Caco-2 (cell line): ENCODE data around the gene HSD11B1. TPM values are rescaled to one million over a fixed set of nuclear protein-coding genes. Genes with fewer than 3 reads are reported as not detected.

Source experiments
- BruUV-seq: library from RNA; stranded (reverse); fragments of 400-500 nt; replicated peaks from 2 replicates; lab custom pipeline; 2021; lab: Mats Ljungman, UMichigan
- CTCF ChIA-PET: fragments of 300-600 bp; sonication (Branson Sonifier 250); formaldehyde crosslinking; loops from one replicate; lab custom pipeline; 2022; ENCODE audit warnings: antibody characterized with exemption; lab: Charles Lee
- POLR2A ChIA-PET: fragments of 300-600 bp; sonication (Branson Sonifier 250); formaldehyde crosslinking; loops from one replicate; lab custom pipeline; 2022; ENCODE audit warnings: antibody characterized with exemption; lab: Charles Lee
- DNase-seq, 2 experiments: peaks; one replicate each; pipeline versions ENCODE4 v3.0.0 to v3.0.0-alpha.2; 2020 to 2022
- H3K27me3 ChIP-seq: replicated peaks from 2 replicates; pipeline ENCODE4 v1.6.0; 2011; ENCODE audit warnings: low read length; ENCODE audit not compliant: control insufficient read depth, insufficient read depth
- H3K36me3 ChIP-seq: 2 replicates; pipeline ENCODE4 v1.5.1; 2011; ENCODE audit warnings: low read length; ENCODE audit not compliant: control insufficient read depth, insufficient read depth
- H3K4me1 ChIP-seq: fragments of 250-450 bp; sonication (Bioruptor Pico); 2 replicates; pipeline ENCODE4 v1.5.1; 2020; ENCODE audit warnings: mild to moderate bottlenecking
- H3K4me3 ChIP-seq: 2 replicates; pipeline ENCODE4 v1.5.1; 2011; ENCODE audit warnings: low read depth, mild to moderate bottlenecking, control low read depth, low read length
- H3K9me3 ChIP-seq: fragments of 250-450 bp; sonication (Bioruptor Pico); 2 replicates; pipeline ENCODE4 v1.5.1; 2020; ENCODE audit warnings: mild to moderate bottlenecking, moderate library complexity
- H3K27ac Mint-ChIP-seq: one replicate; pipeline ENCODE4 v1.8.0; 2022; ENCODE audit warnings: mixed read lengths; ENCODE audit not compliant: unreplicated experiment
- H3K27me3 Mint-ChIP-seq: one replicate; pipeline ENCODE4 v1.8.0; 2022; ENCODE audit warnings: mixed read lengths; ENCODE audit not compliant: insufficient read depth, unreplicated experiment
- H3K36me3 Mint-ChIP-seq: one replicate; pipeline ENCODE4 v1.8.0; 2022; ENCODE audit warnings: mild to moderate bottlenecking, mixed read lengths; ENCODE audit not compliant: insufficient read depth, unreplicated experiment
- H3K4me1 Mint-ChIP-seq: one replicate; pipeline ENCODE4 v1.8.0; 2022; ENCODE audit warnings: low read depth, mixed read lengths; ENCODE audit not compliant: unreplicated experiment
- H3K4me3 Mint-ChIP-seq: one replicate; pipeline ENCODE4 v1.8.0; 2022; ENCODE audit warnings: mild to moderate bottlenecking, moderate library complexity, mixed read lengths; ENCODE audit not compliant: unreplicated experiment
- H3K9me3 Mint-ChIP-seq: one replicate; pipeline ENCODE4 v1.8.0; 2022; ENCODE audit warnings: mixed read lengths; ENCODE audit not compliant: unreplicated experiment
- CTCF ChIP-seq, 2 experiments: fragments of 200-600 bp in 1 of 2; IDR thresholded peaks; 1 replicate in 1 of 2; 2 replicates in 1 of 2; pipeline versions ENCODE4 v1.5.1 to v1.8.0; 2011 to 2022; ENCODE audit warnings: antibody characterized with exemption in 1 of 2, control low read depth in 1 of 2, inconsistent platforms in 1 of 2, low read depth in 1 of 2, low read length in 1 of 2, mild to moderate bottlenecking in 1 of 2, moderate library complexity in 1 of 2; ENCODE audit not compliant: insufficient read depth in 1 of 2, severe bottlenecking in 1 of 2, unreplicated experiment in 1 of 2
- intact Hi-C: fragments of 100-400 bp; cut with micrococcal nuclease; formaldehyde crosslinking; loops from one replicate; pipeline ENCODE4 v1.10.0; 2022; ENCODE audit not compliant: unreplicated experiment
- total RNA-seq: library from RNA; stranded (reverse); gene quantifications from 2 replicates; pipeline ENCODE4 v1.2.3, GENCODE V29; 2022

Gene HSD11B1
- total RNA-seq, 1 experiment from 2014 or later = not detected

- H3K4me3 Mint-ChIP-seq = peak overlapping the region; percentile 94
- Histone ChIP-seq H3K36me3 (0 out of 2 replicates have a peak, but pooled peaks cover 1% of the 10 kb centered on the region), H3K27me3 (no peaks in the 10 kb centered on the region), H3K9me3 (no peaks in the 10 kb centered on the region), H3K4me3 (peak overlapping the region; percentile 81), H3K4me1 (peaks cover 12% of the 10 kb centered on the region)
- H3K9me3 Mint-ChIP-seq = peaks cover 9% of the 10 kb centered on the region
- intact Hi-C loops = loop anchor here (1.0 to 2.0 kb wide), 2 partner anchors 13 to 21 kb away; no protein-coding TSS in a partner anchor
- POLR2A ChIA-PET = interaction anchor here (0.8 to 3.5 kb wide), 4 partner anchors 20 to 31 kb away, joined by 3 to 47 read pairs (median 4); partner anchors contain the start of gene LAMB3
- H3K27ac Mint-ChIP-seq = peak overlapping the region; percentile 81
- no peaks in the 10 kb centered on the region for H3K27me3 Mint-ChIP-seq
- peaks cover 22% of the 10 kb centered on the region for H3K36me3 Mint-ChIP-seq
- peak; percentile 49 to 57 for DNase-seq
- CTCF ChIA-PET = interaction anchor here (0.7 to 3.4 kb wide), 4 partner anchors 20 to 106 kb away, joined by 3 to 34 read pairs (median 3); partner anchors contain the start of gene LAMB3
- H3K4me1 Mint-ChIP-seq = peaks cover 41% of the 10 kb centered on the region
- BruUV-seq = TSS peak; percentile 94
- peak in 1 of 2 experiments; percentile 19 for TF ChIP-seq CTCF (IDR thresholded peaks at IDR 0.05; ENCODE audit: insufficient read depth in 1 of 2, low read depth in 1 of 2, low read length in 1 of 2, severe bottlenecking in 1 of 2, unreplicated experiment in 1 of 2)
These were observed 29.0 kb upstream of the HSD11B1 start for GRCh38 chr1:209675565-209676154.

- Mint-ChIP-seq H3K4me1 (peaks cover 29% of the 10 kb centered on the region), H3K36me3 (peaks cover 19% of the 10 kb centered on the region), H3K27me3 (no peaks in the 10 kb centered on the region), H3K27ac (no peak overlapping the region), H3K4me3 (no peak overlapping the region), H3K9me3 (no peaks in the 10 kb centered on the region)
- Histone ChIP-seq H3K4me3 (no peak overlapping the region), H3K36me3 (0 out of 2 replicates have a peak, but pooled peaks cover 1% of the 10 kb centered on the region), H3K27me3 (no peaks in the 10 kb centered on the region), H3K9me3 (no peaks in the 10 kb centered on the region), H3K4me1 (peaks cover 2% of the 10 kb centered on the region)
- DNase-seq = no peak
- no TSS peak for BruUV-seq
- intact Hi-C loops = no loop called here
- no peak for TF ChIP-seq CTCF (IDR thresholded peaks at IDR 0.05; ENCODE audit: insufficient read depth in 1 of 2, low read depth in 1 of 2, low read length in 1 of 2, severe bottlenecking in 1 of 2, unreplicated experiment in 1 of 2)
- POLR2A ChIA-PET = no interaction called here
- CTCF ChIA-PET = no interaction called here
These were observed 25.6 kb upstream of the HSD11B1 start for GRCh38 chr1:209678981-209679539.

GRCh38 chr1:209685821-209686220 is 18.8 kb upstream of the HSD11B1 start:
- ChIA-PET CTCF (no interaction called here), POLR2A (no interaction called here)
- intact Hi-C loops = no loop called here
- H3K4me3 ChIP-seq = no peak overlapping the region
- no peak for TF ChIP-seq CTCF (IDR thresholded peaks at IDR 0.05; ENCODE audit: insufficient read depth in 1 of 2, low read depth in 1 of 2, low read length in 1 of 2, severe bottlenecking in 1 of 2, unreplicated experiment in 1 of 2)
- H3K36me3 Mint-ChIP-seq = no peaks in the 10 kb centered on the region
- no peaks in the 10 kb centered on the region for H3K27me3 ChIP-seq
- H3K36me3 ChIP-seq = no peaks in the 10 kb centered on the region
- DNase-seq = no peak
- H3K4me3 Mint-ChIP-seq = no peak overlapping the region
- peaks cover 12% of the 10 kb centered on the region for H3K4me1 Mint-ChIP-seq
- H3K9me3 Mint-ChIP-seq = no peaks in the 10 kb centered on the region
- no TSS peak for BruUV-seq
- H3K4me1 ChIP-seq = peaks cover 16% of the 10 kb centered on the region
- H3K27ac Mint-ChIP-seq = no peak overlapping the region
- no peaks in the 10 kb centered on the region for H3K27me3 Mint-ChIP-seq
- no peaks in the 10 kb centered on the region for H3K9me3 ChIP-seq
